GM21619 (cell line): ENCODE measurements around the gene UCK1.

Experiments
- ATAC-seq: cut with Tn5 transposase; IDR thresholded peaks from one replicate; pipeline ENCODE4 v1.9.1; 2021; ENCODE audit not compliant: unreplicated experiment

Gene UCK1

DNA sequence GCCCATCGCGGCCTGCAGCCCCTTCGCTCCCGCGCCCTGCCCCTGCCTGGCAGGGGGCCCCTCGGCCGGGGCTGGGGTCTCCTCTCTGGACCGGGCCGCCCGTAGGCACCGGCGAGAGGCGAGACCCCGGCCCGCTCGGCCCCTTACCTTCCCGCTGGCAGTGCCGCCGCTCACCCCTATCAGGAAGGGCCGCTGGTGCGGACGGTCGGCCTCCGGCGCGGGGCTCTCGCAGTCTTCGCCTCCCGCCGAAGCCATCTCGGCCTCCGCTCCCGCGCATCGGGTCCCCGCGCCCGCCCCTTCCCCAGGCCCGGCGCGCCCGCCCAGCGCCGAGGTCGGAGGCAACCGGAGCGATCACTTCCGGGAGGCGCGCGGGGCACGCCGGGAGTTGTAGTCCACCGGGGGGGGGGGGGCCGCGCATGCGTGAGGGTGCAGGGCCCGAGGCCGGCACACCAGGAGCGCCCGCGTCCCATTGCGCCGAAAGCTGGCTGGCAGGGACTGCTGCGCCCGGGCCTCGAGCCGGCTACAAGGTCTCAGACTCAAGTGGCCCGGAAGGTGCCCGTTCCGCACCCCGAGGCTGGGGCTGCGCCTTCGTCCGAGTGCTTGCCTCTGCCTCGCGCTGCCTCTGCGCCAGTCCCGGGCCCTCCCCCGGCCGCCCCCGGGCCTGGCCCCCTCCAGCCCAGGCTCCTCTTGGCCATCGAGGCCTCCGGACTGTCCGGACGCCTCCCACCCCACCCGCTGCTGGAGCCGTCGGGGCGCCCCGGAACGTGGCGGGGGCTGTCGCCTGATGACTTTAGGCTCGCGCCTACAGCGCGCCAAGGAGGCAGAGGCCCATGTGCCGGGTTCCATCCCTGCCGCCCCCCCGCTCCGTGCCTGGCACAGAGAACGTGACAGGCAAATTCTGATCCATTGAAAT, at the start of gene UCK1:
TSS of gene UCK1 (minus strand) at position 344 of the 913 bp plus-strand sequence. CDS start at position 255, 89 bp downstream.
- peak; percentile 86 for ATAC-seq

DNA sequence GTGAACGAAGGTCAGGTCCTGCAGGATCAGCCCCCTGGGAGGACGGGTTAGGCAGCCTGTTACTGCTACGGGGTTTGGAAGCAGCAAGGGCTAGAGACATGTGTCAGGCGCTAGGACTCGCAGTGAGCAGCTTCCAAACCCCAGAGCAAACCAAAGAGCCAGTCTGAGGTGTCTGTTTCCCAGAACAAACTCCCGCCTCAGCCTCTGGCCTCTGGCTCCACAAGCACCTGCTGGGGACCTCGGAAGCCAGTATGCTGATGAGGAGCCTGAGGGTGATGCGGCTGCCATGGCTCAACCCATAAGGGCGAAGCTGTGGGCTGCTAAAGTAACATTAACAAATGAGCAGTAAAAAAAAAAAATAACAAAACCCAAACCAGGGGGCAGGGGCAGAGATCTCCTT, 49.3 kb upstream of the UCK1 start:
- no peak for ATAC-seq

DNA sequence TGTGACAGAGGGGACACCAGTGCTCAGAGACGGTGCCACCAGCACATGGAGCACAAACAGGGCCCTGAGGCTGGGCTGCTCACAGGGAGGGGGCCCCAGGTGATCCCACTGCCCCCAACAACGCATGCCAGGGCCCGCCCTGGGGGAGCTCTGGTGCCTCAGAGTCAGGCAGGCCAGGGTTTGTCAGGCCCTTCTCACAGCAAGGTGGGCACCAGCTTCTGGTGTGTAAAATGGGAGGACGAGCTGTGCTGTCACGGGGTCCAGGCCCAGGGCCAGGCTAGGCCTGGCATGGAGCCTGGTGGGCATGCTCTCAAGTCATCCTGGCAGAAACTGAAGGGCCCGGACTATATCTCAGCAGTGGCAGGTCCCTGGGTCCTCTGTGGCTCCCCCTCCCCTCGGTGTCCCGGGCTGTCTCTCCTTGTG, 48.7 kb upstream of the UCK1 start:
- ATAC-seq, result no peak

DNA sequence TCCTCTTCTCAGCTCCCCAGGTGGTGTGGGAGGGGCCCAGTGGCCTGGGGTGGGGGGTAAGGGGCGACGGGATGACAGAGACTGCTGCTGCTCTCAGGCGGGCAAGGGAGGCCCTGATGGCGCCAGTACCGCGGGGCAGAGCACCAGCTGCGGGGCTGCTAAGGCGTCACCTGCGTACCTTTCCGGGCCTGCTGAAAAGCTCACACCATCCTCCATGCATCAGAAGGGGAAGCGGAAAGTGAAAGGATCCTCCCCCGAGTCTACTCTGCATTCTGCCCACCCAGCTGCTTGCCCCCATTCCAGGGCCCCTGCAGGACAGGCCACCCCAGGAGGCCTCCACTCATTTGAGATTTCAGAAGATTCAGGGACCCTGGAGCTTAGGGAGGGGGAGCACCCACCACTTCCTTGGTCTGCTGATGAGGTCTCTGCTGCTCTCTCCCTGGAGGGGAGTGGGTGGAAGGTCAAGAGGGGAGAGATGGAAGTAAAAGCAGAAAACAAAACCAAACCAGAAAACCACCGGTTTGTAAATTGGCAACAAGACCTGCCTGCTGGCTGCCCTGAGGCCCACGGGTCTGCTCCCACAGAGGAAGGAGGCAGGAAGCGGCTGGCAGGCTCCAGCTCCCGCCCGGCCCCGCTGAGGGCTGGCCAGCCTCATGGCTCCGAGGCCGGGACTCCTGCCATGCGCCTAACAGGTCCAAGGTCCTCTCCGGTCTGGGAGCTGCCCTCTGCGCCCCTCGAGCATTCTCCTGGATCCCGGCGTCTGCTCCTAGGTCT, 47.9 kb upstream of the UCK1 start:
- no peak for ATAC-seq

DNA sequence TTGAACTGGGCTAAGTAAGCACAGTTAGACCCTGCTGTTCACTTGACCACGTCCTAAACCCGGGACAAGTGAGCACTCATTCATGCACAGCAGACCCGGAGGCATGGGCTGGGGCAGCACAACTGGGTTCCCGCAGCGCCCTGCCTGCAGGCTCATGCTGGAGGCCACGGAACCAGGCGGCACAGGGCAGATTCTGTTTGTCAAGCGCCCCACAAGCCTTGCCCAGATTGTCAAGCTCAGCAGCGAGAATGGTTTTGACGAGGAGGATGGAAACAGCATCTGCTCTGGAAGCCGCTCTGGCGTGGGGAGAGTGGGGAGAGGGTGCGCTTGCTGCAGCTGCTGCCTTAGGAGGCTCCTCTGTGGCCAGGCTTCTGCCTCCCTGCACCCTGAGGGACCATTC, 47.0 kb upstream of the UCK1 start:
- no peak for ATAC-seq

DNA sequence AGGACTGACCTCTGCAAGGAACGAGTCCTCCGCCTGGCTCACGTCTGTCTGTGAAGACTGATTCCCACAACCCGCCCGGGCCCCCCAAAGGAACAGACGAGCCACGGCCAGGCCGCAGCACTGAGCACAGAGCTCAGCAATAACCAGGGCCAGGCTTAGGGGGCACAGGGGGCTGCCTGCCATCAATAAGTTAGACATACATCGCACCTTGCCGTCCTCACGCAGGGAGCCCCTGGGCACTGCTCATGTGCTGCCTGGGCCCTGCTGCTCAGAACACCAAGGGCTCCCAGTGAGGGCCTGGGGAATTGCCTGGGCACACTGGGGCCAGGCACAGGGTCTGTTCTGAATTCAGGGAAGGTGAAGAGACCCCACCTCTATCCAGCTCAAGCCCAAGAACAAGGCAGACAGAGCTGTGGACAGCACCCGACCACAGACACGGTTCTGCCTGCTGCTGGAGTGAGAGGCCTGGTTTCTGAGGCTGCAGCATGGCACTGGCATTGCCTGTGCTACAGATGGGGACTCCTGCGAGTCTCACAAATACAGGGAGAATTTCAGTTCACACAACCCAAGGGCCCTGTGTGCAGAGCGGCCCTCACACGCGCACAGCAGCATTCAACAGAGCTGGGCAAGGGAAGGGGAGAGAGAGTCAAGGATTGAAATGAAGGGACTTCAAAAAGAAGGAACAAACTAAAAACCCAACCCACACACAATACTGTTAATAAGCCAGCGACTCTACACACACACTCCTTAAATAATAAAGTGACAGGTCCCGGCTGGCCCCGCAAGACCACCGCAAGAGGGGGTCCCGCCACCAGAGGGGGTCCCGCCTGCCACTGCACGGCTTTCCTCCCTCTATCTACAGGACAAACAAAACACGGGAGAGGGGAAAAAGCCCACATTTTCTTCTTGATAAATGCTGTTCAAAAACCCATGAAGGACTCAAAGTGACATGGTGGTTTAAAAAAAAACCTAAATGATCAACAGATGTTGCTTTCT, 46.2 kb upstream of the UCK1 start:
- ATAC-seq, result no peak

DNA sequence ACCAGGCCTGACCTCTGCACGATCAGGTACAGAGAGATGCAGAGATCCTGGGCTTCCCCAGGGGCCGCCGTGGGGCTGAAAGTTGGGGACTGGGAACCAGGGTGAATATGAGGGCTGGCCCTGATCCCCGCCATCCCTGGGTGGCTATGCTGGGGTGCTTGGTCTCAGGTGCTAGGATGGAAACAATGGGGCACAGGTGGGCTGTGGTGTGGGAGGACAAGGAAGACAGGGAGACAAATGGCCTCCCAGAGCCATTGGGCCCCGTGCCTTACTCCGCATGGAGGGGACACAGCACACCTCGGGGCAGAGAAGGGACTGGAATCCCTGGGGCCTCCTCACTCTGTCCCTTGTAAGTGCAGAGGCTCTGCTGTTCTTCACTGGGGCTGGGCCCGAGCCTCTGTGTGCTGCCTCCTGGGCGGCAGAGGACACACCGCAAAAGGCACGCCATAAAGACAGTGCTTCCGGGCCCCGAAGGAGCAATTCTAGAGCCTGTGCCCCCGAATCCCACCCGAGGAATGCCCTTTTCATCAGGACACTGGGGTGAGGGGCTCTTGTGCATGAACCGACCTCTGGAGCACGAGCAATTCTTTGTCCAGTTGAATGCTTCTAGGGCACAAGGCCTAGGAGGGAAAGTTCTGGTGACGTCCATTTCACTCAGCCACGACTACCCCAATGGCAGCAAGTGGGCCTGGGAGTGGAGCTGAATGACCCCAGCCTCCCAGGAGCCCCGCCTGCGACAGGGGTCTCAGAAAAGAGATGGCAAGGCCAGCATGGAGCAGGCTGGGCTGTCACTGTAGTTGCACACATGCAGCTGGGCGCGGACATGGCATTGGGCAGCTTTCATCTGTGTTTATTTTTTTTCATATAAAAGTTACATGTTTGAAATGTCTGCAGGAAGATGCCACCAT, 45.1 kb upstream of the UCK1 start:
- no peak for ATAC-seq

DNA sequence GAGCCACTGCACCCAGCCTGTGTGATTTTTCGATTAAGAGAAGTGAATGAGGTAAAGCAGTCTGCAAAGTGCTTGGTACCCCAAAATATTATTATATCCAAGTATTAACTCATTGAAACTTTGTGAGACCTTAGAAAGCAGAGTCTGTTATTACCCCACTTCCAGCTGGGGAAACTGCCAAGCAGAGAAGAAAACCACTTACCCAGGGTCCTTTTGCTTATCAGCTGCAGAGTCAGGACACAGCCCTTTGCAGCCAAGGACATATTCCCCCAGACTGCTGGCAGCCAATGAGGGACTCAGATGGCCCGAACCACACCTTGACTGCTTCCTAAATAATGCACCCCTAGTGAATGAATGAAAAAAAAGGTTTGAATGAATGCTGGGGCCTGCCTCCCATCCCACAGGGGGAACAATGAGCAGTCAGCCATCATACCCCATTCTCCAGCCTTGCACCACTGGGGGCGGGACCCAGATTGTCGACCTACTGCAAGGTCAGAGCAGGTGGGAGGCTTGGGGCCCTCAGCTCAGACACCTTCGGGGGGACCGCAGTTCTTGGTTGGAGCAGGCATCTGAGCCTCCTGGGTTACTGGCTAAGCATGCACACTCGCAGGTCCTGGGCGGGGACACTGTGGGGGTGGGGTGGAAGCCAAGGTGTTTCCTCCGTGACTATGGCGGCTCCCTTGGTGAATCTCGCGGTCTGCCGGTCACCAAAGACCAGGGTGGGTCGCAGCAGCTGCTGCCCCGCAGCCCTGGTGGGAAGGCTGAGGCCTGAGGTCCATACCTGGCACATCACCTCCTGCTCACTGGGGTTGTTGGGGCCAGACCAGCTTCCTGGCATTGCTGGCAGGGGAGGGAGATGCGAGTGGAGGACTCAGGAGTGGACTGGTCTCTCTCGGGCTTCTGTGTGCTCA, 43.9 kb upstream of the UCK1 start:
- ATAC-seq, result no peak

DNA sequence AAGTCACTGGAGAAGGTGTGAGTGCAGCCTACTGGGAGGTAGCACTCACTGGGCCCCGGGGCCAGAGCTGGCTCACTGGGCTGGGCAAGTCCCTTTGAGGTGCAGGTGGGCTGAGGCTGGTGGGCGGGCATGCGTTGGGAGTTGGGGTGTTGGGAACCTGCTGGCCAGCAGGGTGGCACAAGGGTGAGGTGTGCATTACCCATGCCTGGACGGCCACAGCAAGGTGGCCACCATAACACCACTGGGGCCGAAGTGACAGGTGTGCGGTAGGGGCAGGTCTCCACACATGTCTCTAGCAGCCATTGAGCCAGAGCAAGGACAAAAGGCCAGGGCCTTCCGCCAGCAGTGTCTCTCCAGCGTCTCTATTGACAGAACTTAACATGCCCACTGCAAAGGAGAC, 36.8 kb upstream of the UCK1 start:
- no peak for ATAC-seq

DNA sequence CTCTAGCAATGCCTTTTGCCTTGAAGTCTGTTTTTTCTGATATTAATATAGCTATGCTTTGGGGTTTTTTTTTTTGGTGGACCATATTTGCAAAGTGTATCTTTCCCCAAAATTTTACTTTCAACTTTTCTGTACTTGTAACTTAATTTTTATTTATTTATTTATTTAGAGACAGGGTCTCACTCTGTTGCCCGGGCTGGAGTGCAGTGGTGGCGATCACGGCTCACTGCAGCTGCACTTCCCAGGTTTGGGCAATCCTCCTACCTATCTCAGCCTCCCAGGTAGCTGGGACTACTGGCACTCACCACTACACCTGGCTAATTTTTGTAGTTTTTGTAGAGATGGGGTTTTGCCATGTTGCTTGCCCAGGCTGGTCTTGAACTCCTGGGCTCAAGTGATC, 35.1 kb upstream of the UCK1 start:
- no peak for ATAC-seq

DNA sequence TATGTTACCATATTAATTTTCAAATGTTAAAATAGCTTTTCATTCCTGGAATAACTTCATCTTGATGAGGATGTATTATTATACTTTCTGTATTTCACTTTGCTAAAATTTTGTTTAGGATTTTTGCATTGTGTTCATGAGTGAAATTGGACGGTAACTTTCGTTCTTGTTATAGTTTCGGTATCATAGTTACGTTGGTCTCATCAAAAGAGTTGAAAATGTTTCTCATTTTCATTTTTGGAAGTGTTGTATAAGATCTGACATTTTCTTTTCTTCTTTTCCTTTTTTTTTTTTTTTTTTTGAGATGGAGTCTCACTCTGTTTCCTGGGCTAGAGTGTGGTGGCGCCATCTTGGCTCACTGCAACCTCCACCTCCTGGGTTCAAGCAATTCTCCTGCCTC, 34.3 kb upstream of the UCK1 start:
- no peak for ATAC-seq

DNA sequence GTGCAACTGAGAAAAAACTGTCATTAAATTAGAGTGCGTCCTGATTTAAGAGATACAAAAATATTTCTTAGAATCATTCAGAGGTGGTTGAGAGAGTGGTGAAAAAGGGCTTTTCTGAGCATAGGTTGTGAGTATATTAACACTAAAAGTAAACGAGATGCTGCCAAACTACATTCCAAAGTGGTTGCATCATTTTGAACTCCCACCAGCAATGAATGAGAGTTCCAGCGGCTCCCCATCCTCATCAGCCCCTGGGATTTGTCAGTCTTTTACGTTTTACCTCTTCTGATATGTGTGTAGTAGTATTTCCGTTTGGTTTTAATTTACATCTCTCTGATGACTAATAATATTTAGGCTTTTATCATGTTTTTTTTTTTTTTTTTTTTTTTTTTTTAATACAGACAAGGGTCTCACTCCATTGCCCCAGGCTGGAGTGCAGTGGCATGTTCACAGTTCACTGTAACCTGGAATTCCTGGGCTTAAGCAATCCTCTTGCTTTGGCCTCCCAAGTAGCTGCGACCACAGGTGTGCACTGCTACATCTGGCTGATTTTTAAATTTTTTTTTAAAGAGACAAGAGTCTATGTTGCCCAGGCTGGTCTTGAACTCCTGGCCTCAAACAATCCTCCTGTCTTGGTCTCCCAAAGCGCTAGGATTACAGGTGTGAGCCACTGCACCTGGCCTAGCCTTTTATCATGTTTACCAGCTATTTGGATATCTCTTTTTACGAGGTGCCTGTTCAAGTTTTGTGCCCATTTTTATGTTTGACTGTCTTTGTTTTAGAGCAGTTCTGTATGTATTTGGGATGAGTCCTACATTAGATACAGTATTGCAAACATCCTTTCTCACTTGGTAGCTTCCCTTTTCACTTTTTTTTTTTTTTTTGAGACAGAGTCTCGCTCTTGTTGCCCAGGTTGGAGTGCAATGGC, 31.2 kb upstream of the UCK1 start:
- ATAC-seq, result no peak

DNA sequence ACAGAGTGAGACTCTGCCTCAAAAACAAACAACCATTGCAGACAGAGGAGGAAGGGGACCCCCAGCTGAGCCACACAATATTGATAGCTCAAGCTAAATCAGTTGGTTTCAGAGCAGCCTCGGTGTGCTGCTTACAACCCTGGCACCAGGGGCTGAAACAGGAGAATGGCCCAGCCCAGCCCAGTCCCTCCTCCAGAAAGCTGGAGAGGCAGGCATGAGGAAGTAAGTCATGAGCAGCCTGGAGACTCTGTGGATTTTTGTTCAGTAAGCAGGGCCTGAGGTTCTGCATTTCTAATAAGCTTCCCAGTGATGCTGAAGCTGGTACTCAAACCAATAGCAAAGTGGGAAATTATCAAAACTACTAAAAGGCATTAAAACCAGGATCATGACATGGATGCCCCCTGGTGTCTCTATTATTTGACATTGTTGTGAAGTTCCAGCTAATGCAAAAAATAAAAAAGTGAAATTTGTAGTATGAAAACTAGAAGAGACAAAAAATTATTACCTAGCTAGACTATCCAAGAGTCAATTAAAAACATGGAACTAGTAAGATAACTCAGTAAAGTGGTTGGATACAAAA, 28.4 kb upstream of the UCK1 start:
- ATAC-seq, result no peak

DNA sequence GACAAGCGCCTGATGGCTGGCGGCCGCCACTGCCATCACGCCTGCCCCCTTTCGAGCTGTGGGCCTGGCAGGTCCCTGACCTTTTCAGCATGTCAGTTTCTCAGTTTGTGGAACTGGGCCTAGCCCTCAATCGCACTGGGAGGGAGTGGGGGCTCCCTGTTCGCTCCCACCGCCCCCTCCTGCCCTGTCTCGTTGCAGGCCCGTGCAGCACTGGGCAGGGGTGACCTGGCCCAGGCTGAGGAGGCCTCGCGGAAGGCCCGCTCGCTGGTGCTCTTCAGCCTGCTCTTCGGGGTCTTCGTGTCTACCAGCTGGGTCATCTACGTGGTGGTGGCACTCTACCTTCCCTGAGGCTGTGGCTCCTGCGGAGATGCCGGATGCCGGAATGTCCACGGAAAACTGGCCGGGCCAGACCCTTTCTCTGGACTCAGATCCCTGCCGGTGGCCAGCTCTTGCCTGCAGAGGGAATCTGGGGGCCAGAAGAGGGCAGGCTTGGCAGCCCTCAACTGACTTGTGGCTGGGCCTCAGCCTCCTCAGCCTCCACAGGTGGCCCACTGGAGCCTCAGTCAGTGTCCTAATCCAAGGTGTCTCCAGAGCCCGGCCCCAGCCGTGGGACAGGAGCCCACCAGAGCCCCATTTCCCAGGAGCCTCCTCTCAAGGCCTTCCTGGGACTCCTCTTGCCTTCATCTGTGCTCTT, 26.9 kb upstream of the UCK1 start:
- ATAC-seq, result no peak

DNA sequence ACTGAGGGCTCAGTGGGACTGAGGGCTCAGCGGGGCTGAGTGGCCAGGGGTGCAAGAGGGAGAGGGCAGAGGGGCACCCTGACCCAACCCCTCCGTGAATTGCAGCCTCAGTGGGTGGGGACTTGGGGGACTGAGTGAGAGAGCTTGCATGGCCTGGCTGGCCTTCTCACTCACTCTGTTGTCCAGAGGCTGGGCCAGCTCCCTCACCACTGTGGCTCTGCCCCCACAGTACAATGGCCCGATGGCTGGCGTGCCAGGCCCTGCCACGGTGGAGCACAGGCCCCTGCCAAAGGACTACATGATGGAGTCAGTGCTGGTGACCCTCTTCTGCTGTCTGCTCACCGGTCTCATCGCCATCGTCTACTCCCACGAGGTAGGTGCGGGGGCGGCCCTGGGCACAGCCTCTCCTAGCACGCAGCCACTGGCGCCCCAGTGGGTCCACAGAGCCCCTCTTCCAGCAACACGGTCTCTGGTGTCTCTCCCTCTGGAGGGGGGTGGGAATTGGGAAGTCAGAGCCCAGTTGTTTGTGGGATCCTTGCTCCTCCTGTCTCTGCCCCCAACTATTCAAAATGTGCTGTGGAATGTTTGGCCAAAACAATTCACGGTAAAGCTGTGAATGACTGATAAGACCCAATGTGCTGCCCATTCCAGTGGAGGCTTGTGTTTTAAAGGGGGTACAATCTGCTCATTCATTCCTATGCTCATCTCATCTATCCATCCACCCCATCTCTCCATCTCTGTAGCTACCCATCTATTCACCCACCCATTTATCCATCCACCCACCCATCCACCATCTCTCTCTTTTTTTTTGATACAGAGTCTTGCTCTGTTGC, 25.0 kb upstream of the UCK1 start:
- ATAC-seq, result no peak

DNA sequence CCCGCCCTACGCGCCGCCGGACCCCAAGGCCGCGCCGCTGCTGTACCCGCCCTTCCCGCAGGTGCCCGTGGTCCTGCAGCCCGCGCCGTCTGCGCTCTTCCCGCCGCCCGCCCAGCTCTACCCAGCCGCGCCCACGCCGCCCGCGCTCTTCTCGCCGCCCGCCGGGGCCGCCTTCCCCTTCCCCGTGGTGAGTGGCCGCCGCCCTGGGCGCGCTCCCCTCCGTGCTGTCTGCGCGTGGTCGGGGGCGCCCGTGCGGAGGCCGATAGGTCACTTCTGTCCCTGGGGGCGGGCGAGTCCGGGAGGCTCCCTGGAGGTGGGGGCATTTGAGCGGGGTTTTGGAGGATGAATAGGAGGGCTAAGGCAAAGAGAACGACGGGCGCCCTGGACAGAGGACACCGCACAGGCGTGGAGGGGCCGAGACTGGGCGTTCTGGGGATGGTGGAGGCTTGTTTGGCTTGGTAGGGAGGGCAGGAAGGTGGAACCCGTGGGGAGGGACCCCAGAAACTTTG, 23.8 kb upstream of the UCK1 start:
- no peak for ATAC-seq
